Mucosa of descending colon (tissue), 3 donors: ENCODE data around the gene BMP2K. TPM values are rescaled to one million over a fixed set of nuclear protein-coding genes. Genes with fewer than 3 reads are reported as not detected.

Experiments used
- ATAC-seq: fragments of 200-7000 bp; cut with Tn5 transposase; one replicate; pipeline ENCODE4 v1.9.1; 2020; ENCODE audit warnings: mild to moderate bottlenecking, moderate library complexity
- DNase-seq, 3 donors: peaks; one replicate each; pipeline ENCODE4 v3.0.0-alpha.2; 2020
- H3K36me3 ChIP-seq: fragments of 200-600 bp; one replicate; pipeline ENCODE4 v1.8.0; 2021; ENCODE audit warnings: low read depth, mild to moderate bottlenecking
- H3K4me1 ChIP-seq: fragments of 200-600 bp; one replicate; pipeline ENCODE4 v1.8.0; 2021; ENCODE audit warnings: low read depth, mild to moderate bottlenecking
- H3K4me3 ChIP-seq: fragments of 200-600 bp; one replicate; pipeline ENCODE4 v1.8.0; 2021; ENCODE audit warnings: mild to moderate bottlenecking
- H3K9me3 ChIP-seq: fragments of 200-600 bp; one replicate; pipeline ENCODE4 v1.8.0; 2021; ENCODE audit warnings: mild to moderate bottlenecking
- intact Hi-C, 2 donors: fragments of 100-400 bp; cut with DNase I in 1 of 2; cut with micrococcal nuclease in 1 of 2; formaldehyde crosslinking; loops; one replicate each; pipeline versions ENCODE4 v1.11.0 to v1.11.1; 2022; cut with DNase I, micrococcal nuclease
- total RNA-seq, 3 donors: library from RNA; stranded (reverse); fragmentation: NEBNext Ultra II Directional in 2 of 3; extraction: Animal tissue kit (Norgen Biotek cat#: 25700) in 2 of 3; gene quantifications; one replicate each; pipeline versions ENCODE4 v1.2.1 to v1.2.4, GENCODE V29; 2021 to 2023
- TF ChIP-seq, protein P1 (sequence below): fragments of 200-600 bp; IDR thresholded peaks from one replicate; pipeline ENCODE4 v1.8.0; 2022; ENCODE audit warnings: antibody characterized with exemption, mild to moderate bottlenecking
- donor health status: DM: no; HTN: no; CAD: no; lungs with moderate emphysema.
- donor health status: DM: no; HTN: no; CAD: no.
- donor health status: DM: no; HTN: yes; CAD: no.

BMP2K gene
- total RNA-seq, 3 donors from 2014 or later: 42.5 to 77.1 (median 67.5) TPM

DNA sequence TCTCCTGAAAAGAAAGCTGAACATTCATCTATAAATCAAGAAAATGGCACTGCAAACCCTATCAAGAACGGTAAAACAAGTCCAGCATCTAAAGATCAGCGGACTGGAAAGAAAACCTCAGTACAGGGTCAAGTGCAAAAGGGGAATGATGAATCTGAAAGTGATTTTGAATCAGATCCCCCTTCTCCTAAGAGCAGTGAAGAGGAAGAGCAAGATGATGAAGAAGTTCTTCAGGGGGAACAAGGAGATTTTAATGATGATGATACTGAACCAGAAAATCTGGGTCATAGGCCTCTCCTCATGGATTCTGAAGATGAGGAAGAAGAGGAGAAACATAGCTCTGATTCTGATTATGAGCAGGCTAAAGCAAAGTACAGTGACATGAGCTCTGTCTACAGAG is 134.5 kb downstream of the BMP2K start:
- no peak overlapping the region for H3K4me3 ChIP-seq
- intact Hi-C loops: no loop called here
- H3K36me3 ChIP-seq: no peaks in the 10 kb centered on the region
- ATAC-seq: no peak
- TF ChIP-seq, protein P1, sequence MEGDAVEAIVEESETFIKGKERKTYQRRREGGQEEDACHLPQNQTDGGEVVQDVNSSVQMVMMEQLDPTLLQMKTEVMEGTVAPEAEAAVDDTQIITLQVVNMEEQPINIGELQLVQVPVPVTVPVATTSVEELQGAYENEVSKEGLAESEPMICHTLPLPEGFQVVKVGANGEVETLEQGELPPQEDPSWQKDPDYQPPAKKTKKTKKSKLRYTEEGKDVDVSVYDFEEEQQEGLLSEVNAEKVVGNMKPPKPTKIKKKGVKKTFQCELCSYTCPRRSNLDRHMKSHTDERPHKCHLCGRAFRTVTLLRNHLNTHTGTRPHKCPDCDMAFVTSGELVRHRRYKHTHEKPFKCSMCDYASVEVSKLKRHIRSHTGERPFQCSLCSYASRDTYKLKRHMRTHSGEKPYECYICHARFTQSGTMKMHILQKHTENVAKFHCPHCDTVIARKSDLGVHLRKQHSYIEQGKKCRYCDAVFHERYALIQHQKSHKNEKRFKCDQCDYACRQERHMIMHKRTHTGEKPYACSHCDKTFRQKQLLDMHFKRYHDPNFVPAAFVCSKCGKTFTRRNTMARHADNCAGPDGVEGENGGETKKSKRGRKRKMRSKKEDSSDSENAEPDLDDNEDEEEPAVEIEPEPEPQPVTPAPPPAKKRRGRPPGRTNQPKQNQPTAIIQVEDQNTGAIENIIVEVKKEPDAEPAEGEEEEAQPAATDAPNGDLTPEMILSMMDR: no peak
- DNase-seq: no peak
- H3K9me3 ChIP-seq: no peaks in the 10 kb centered on the region
- H3K4me1 ChIP-seq: no peaks in the 10 kb centered on the region

DNA sequence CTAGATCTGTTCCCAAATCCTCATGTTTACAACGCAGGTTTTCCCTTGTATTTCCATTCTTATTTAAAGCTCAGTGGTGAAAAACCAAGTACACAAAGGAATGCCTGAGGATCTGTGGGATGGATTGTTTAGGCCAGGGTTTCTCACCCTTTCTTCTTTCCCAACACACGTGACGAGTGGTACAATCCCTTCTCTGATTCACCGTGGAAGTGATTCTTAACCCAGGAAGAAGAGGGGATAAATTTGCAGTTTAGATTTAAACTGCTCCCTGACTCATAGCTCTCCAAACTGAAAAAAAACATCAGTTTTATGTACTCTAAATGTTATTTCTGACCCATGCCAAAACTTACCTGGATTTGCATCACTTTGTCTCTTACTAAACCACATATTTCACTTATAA is 146.1 kb downstream of the BMP2K start:
- H3K36me3 ChIP-seq: no peaks in the 10 kb centered on the region
- intact Hi-C loops: no loop called here
- ATAC-seq (no peak), DNase-seq (no peak)
- no peak overlapping the region for H3K4me3 ChIP-seq
- H3K4me1 ChIP-seq: peaks cover 7% of the 10 kb centered on the region
- no peaks in the 10 kb centered on the region for H3K9me3 ChIP-seq
- TF ChIP-seq, protein P1: no peak

GRCh38 chr4:78923464-78924312 is 147.5 kb downstream of the BMP2K start:
- DNase-seq (peak in 1 of 3 donors; percentile 24), ATAC-seq (peak; percentile 90)
- H3K4me1 ChIP-seq: peaks cover 7% of the 10 kb centered on the region
- H3K36me3 ChIP-seq: no peaks in the 10 kb centered on the region
- TF ChIP-seq, protein P1: no peak
- intact Hi-C loops: no loop called here
- H3K4me3 ChIP-seq: no peak overlapping the region
- H3K9me3 ChIP-seq: no peaks in the 10 kb centered on the region

DNA sequence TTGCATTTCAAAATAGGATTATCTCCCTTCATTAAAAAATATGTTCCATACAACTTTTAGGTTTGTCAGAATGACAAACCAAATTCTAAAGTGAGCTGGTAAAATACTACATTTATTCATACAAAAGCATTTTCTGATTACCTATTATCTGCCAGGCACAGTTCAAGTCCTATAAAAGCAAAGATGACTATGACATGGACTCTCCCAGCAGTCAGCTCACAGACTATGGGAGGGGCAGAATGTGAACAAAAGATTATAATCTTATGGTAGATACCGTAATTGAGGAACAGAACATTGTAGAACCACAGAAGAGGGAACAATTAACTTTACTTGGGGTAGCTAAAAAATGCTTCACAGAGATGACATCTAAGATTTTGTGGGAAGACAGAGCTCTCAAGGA is 150.7 kb downstream of the BMP2K start:
- DNase-seq (no peak), ATAC-seq (peak; percentile 83)
- intact Hi-C loops: no loop called here
- no peaks in the 10 kb centered on the region for H3K36me3 ChIP-seq
- no peaks in the 10 kb centered on the region for H3K9me3 ChIP-seq
- H3K4me3 ChIP-seq: no peak overlapping the region
- peaks cover 7% of the 10 kb centered on the region for H3K4me1 ChIP-seq
- TF ChIP-seq, protein P1: no peak

GRCh38 chr4:78928835-78929234 is 152.7 kb downstream of the BMP2K start:
- H3K4me1 ChIP-seq: peaks cover 4% of the 10 kb centered on the region
- ATAC-seq (no peak), DNase-seq (no peak)
- H3K4me3 ChIP-seq: no peak overlapping the region
- H3K9me3 ChIP-seq: no peaks in the 10 kb centered on the region
- H3K36me3 ChIP-seq: no peaks in the 10 kb centered on the region
- TF ChIP-seq, protein P1: no peak
- intact Hi-C loops: no loop called here
